ENCODE data around the gene MACROD1.

Gene MACROD1

GRCh38 chr11:64148917-64149617 lies 16.8 kb downstream of the MACROD1 start:
- H3K36me3 ChIP-seq (ENCODE audit: low read depth), result no peaks in the 10 kb centered on the region
- H3K4me1 ChIP-seq (ENCODE audit: insufficient read depth, poor library complexity, severe bottlenecking), result no peaks in the 10 kb centered on the region
- no peak for DNase-seq (ENCODE audit: low spot score)
- no peak overlapping the region for H3K4me3 ChIP-seq (ENCODE audit: severe bottlenecking)
- H3K27ac ChIP-seq (ENCODE audit: poor library complexity, severe bottlenecking), result no peak overlapping the region
- H3K27me3 ChIP-seq (ENCODE audit: insufficient read depth, poor library complexity, severe bottlenecking), result no peaks in the 10 kb centered on the region
- peak; percentile 62 for TF ChIP-seq CTCF (IDR thresholded peaks at IDR 0.05; ENCODE audit: poor library complexity, severe bottlenecking)
- no peak for ATAC-seq (ENCODE audit: low read depth)
- no peaks in the 10 kb centered on the region for H3K9me3 ChIP-seq (ENCODE audit: severe bottlenecking)

- DNase-seq (ENCODE audit: low spot score), result peak; percentile 56
- Histone ChIP-seq H3K27me3 (ENCODE audit: insufficient read depth, poor library complexity, severe bottlenecking) (no peaks in the 10 kb centered on the region), H3K36me3 (ENCODE audit: low read depth) (no peaks in the 10 kb centered on the region), H3K4me1 (ENCODE audit: insufficient read depth, poor library complexity, severe bottlenecking) (no peaks in the 10 kb centered on the region), H3K9me3 (ENCODE audit: severe bottlenecking) (no peaks in the 10 kb centered on the region), H3K27ac (ENCODE audit: poor library complexity, severe bottlenecking) (no peak overlapping the region), H3K4me3 (ENCODE audit: severe bottlenecking) (no peak overlapping the region)
- ATAC-seq (ENCODE audit: low read depth), result peak; percentile 60; the same call in 2 of the 3 replicates
- peak; percentile 87 for TF ChIP-seq CTCF (IDR thresholded peaks at IDR 0.05; ENCODE audit: poor library complexity, severe bottlenecking)
Measured at GRCh38 chr11:64148226-64148916, 17.5 kb downstream of the MACROD1 start.

GRCh38 chr11:64146036-64146955 lies 19.6 kb downstream of the MACROD1 start:
- Histone ChIP-seq H3K9me3 (ENCODE audit: severe bottlenecking) (no peaks in the 10 kb centered on the region), H3K4me3 (ENCODE audit: severe bottlenecking) (no peak overlapping the region), H3K36me3 (ENCODE audit: low read depth) (no peaks in the 10 kb centered on the region), H3K27me3 (ENCODE audit: insufficient read depth, poor library complexity, severe bottlenecking) (no peaks in the 10 kb centered on the region), H3K27ac (ENCODE audit: poor library complexity, severe bottlenecking) (no peak overlapping the region), H3K4me1 (ENCODE audit: insufficient read depth, poor library complexity, severe bottlenecking) (no peaks in the 10 kb centered on the region)
- DNase-seq (ENCODE audit: low spot score) (peak; percentile 55), ATAC-seq (ENCODE audit: low read depth) (peak; percentile 43; the same call in 1 of the 3 replicates)
- peak; percentile 69 for TF ChIP-seq CTCF (IDR thresholded peaks at IDR 0.05; ENCODE audit: poor library complexity, severe bottlenecking)

- no peaks in the 10 kb centered on the region for H3K36me3 ChIP-seq (ENCODE audit: low read depth)
- no peak overlapping the region for H3K4me3 ChIP-seq (ENCODE audit: severe bottlenecking)
- DNase-seq (ENCODE audit: low spot score) (peak; percentile 54), ATAC-seq (ENCODE audit: low read depth) (no peak)
- H3K9me3 ChIP-seq (ENCODE audit: severe bottlenecking), result no peaks in the 10 kb centered on the region
- no peak overlapping the region for H3K27ac ChIP-seq (ENCODE audit: poor library complexity, severe bottlenecking)
- H3K4me1 ChIP-seq (ENCODE audit: insufficient read depth, poor library complexity, severe bottlenecking), result no peaks in the 10 kb centered on the region
- no peaks in the 10 kb centered on the region for H3K27me3 ChIP-seq (ENCODE audit: insufficient read depth, poor library complexity, severe bottlenecking)
- TF ChIP-seq CTCF (IDR thresholded peaks at IDR 0.05; ENCODE audit: poor library complexity, severe bottlenecking), result no peak
Measured at GRCh38 chr11:64144587-64145472, 21.1 kb downstream of the MACROD1 start.
